Measurements from ENCODE around the gene MANF.

Gene MANF

GRCh38 chr3:51390246-51391074 is 5.4 kb downstream of the MANF start:
- DNase-seq, result no peak

- peak; percentile 97 for DNase-seq
Measured at GRCh38 chr3:51391075-51391565, 6.0 kb downstream of the MANF start, which contains the start of gene RBM15B. Gene RBM15B, plus strand, starts transcription at chr3:51391285. Its CDS starts 115 bp downstream, at chr3:51391400.

DNA sequence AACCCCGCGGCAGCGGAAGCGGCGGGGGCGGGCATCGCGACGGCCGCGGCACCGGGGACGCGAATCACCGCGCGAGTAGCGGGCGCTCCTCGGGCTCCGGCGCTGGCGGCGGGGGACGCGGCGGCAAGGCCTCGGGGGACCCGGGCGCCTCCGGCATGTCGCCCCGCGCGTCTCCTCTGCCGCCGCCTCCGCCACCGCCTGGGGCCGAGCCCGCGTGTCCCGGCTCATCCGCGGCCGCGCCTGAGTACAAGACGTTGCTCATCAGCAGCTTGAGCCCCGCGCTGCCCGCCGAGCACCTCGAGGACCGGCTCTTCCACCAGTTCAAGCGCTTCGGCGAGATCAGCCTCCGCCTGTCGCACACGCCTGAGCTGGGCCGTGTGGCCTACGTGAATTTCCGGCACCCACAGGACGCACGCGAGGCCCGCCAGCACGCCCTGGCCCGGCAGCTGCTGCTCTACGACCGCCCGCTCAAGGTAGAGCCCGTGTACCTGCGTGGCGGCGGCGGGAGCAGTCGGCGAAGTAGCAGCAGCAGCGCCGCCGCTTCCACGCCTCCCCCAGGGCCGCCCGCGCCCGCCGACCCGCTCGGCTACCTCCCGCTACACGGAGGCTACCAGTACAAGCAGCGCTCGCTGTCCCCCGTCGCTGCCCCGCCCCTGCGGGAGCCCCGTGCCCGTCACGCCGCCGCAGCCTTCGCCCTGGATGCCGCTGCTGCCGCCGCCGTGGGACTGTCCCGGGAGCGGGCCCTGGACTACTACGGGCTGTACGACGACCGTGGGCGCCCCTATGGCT is 6.7 kb downstream of the MANF start:
- peak; percentile 64 for DNase-seq

GRCh38 chr3:51392355-51393133 is 7.5 kb downstream of the MANF start:
- DNase-seq, result no peak

DNA sequence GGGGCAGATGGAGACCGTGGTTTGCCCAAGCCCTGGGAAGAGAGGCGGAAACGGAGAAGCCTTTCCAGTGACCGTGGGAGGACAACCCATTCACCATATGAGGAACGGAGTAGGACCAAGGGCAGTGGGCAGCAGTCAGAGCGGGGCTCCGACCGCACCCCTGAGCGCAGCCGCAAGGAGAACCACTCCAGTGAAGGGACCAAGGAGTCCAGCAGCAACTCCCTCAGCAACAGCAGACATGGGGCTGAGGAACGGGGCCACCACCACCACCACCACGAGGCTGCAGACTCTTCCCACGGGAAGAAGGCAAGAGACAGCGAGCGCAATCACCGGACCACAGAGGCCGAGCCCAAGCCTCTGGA is 8.0 kb downstream of the MANF start:
- DNase-seq, result no peak

DNA sequence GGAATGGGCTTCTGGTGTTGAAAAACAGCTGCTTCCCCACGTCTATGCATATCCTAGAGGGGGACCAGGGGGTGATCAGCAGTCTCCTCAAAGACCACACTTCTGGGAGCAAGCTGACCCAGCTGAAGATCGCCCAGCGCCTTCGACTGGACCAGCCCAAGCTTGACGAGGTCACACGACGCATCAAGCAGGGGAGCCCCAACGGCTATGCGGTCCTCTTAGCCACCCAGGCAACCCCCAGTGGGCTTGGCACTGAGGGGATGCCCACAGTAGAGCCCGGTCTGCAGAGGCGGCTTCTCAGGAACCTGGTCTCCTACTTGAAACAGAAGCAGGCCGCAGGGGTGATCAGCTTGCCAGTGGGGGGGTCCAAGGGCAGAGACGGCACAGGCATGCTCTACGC is 8.5 kb downstream of the MANF start:
- DNase-seq, result no peak

DNA sequence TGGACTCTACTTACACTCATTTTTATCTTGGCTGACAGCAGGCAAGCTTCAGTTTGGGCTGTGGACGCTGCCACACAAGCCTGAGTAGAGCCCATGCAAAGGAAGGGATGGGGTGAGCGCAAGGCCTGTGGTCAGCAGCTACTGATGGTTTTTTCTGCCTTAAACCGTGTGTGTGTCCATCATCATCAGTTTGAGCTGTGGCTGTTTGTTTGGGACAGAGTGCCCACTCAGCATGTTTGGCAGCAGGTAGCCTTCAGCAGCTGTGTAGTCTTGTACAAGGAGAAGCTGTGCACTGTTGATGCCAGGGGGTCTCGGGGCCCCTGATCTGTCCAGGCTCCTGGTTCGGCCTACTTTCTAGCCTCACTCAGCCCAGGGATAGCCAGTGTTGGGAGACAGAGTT is 9.4 kb downstream of the MANF start:
- no peak for DNase-seq

DNA sequence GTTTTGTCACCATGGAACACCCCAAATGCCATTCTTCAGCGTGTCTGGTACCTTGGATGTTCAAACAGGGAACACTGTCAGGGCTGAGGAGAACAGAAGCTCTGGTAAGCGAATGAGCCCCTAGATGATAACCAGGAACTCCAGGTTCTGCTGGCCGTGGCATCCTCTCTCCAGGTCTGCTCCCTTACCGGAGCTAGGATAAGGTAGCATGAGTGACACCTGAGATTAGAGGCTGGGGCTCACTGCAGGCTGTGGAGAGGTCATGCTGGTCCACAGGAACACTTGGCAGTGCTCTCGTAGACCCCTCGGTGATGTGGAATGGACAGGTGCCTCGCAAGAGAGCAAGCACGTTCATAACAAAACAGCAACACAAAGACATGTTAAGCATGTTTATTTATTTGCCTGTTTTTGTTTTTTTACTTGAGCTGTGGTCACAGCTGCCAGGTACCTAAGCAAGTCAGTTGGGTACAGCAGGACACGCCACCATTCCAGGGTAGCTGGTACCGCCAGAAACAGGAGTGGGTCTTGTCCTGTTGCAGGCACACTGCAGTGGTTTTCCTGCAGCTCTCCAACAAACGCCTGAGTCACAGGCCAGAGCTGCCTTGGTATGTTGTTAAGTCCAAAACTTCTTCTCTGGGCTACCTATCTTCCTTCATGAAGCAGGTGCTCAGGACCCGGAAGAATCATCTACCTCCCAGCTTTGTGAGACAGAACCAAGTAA is 10.6 kb downstream of the MANF start:
- no peak for DNase-seq

DNA sequence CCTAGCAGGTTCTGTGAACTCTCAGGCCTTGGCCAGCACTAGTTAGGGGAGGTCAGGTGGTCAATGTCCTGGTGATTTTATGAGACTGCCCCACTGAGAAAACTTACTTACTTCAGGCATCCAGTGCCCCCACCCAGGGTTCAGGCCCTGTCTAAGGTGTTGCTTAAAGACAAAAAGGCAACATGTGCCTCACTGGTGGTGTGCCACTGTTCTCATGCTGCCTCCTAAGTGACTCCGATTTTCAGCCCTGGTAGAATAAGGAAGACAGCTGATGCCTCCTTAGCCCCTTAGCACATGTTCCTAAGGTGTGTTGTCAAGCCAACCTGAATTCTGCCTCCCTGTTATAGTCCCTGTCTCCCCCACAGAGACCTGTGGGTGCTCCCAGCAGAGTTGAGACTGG is 11.3 kb downstream of the MANF start:
- DNase-seq, result no peak

- no peak for DNase-seq
Measured at GRCh38 chr3:51397392-51397791, 12.3 kb downstream of the MANF start.

- DNase-seq, result no peak
Measured at GRCh38 chr3:51398595-51399310, 13.7 kb downstream of the MANF start.

DNA sequence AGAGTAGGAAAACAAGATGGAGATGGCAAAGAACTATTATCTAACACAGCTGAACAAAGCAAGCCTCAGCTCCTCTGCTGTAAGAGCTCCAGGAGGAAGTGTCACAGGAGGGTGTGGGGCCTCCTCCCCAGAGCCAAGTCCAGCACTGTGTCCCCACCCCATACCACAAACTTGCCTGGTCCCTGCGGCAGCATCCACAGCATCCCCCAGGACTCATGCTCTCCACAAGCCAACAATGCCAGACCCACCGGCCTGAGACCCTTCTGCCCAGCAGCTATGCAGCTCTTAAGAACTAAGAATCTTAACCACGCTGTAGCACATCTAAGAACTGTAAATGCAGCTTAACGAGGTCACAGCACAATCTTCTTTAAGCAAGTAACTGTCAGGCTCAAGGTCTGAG is 15.1 kb downstream of the MANF start:
- no peak for DNase-seq

DNA sequence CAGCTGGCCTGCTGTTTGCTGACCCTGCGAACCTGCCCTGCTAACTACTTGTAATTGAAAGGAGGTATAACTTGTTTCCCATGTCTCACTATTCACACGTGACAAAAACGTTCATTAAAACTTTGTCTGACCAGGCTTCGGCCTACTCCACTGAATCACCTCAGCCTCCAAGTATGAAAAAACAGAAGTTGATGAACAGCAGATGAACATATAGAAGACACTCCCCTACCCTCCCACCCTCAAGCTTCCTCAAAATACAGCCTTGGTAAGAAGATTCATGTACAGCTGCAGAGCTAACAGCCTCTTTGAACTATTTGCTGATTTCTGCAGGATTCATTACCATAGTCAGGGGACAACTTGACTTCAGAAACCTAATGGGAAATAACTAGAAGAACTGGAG is 16.6 kb downstream of the MANF start:
- DNase-seq, result no peak

GRCh38 chr3:51403675-51404074 is 18.6 kb downstream of the MANF start:
- DNase-seq, result no peak

- DNase-seq, result no peak
Measured at GRCh38 chr3:51408021-51408420, 22.9 kb downstream of the MANF start.

DNA sequence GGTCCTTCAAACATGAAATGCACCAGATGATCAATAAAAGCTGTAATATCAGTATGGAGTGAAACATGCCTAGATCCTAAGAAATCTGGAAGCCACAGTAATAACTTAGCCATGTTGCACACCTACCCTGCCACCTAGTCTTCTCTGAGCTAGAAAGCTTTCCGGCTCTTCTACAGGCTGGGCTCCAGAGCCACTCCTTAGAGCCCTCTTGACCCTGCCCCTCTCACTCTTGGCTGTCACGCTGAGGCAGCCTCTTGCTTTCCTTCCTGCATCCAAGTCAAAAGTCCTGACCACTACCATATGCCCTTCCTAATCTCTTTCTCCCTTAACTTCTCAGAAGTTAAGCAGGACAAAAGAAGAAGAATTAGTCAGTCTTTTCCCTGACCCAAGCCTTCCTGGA is 23.7 kb downstream of the MANF start:
- no peak for DNase-seq

DNA sequence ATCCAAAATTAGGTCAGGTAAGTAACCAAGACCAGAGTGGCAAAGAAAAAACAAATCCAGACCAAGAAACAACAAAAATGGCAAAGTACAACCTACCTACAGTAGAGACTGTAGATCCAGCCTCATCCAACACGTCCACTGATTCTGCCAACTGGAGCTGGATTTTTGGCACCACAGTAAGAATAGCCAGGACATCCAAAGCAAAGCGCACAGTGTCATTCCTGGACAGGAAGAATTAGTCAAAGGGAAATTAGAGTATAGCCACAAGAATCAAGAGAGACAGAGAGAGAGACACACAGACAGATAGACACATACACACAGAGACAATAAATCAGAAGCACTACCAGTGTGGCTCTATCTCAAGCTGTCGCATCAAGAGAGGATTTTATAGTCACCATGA is 37.1 kb downstream of the MANF start:
- no peak for DNase-seq

DNA sequence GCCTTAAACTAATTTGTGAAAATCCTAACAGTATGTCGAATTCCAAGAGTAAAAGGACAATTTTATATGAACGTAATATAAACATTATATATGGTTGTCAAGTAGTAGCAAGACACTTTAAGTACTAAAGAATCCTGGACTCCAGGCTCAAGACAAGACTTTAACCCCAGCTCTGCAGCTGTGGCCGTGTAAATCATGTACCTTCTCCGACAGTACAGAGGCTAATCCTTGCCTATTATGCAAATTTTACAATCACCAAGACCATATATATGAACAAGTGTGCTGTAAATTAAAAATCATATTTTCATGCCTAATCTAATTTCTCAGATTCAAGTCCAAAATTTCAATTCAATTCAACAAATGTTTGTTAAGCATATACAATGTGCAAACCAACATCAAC is 41.8 kb downstream of the MANF start:
- DNase-seq, result no peak

GRCh38 chr3:51429138-51429537 is 44.0 kb downstream of the MANF start:
- no peak for DNase-seq

GRCh38 chr3:51434110-51434509 is 49.0 kb downstream of the MANF start:
- DNase-seq, result no peak

DNA sequence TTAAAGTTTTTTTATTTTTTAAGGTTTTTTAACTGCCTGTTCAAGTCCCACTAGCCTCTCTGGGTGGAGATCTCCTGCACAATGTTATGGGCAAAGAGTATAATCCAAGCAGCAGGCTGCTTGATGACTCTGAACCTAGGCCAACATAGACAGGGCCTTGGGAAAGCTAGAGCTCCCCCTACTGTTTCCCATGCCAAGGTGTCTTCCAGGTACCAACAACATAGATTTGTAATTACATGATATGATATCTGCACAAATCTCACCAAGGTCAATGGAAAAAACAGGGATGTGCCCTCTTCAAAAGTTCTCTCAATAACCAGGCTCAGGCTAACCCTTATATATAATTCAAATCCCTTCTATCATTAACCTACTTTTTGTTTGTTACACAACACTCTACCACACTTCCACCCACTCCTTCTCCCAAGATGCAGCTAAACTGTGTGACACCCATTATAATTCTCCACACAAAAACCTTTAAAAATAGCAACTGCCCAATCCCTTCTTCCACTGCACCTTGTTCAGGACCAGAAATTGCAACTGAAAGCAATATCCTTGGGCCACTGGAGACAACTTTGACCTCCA is 49.7 kb downstream of the MANF start:
- peak; percentile 44 for DNase-seq

Data from central memory CD4-positive, alpha-beta T cell (primary cell).